Fibroblast of lung (primary cell): ENCODE results near the gene HMGA1. TPM values are rescaled to one million over a fixed set of nuclear protein-coding genes. Genes with fewer than 3 reads are reported as not detected.

Experiments used
- DNase-seq, 2 donors: peaks; one replicate each; pipeline versions ENCODE4 v3.0.0 to v3.0.0-alpha.2; 2010; ENCODE audit warnings: low read depth in 2 of 2
- H2AFZ ChIP-seq: 2 replicates; pipeline ENCODE4 v1.5.1; 2012; ENCODE audit warnings: low read length, control low read depth, inconsistent platforms
- H3K27ac ChIP-seq: 2 replicates; pipeline ENCODE4 v1.5.1; 2011; ENCODE audit warnings: low read length, control low read depth; ENCODE audit not compliant: insufficient read depth
- H3K27me3 ChIP-seq: 2 replicates; pipeline ENCODE4 v1.5.1; 2011; ENCODE audit warnings: mild to moderate bottlenecking, low read length; ENCODE audit not compliant: control insufficient read depth, insufficient read depth
- H3K36me3 ChIP-seq: 2 replicates; pipeline ENCODE4 v1.5.1; 2011; ENCODE audit warnings: low read length; ENCODE audit not compliant: control insufficient read depth, insufficient read depth
- H3K4me1 ChIP-seq: 2 replicates; pipeline ENCODE4 v1.5.1; 2011; ENCODE audit warnings: low read length; ENCODE audit not compliant: control insufficient read depth, insufficient read depth; ENCODE audit errors: extremely low read depth
- H3K4me2 ChIP-seq: 2 replicates; pipeline ENCODE4 v1.5.1; 2011; ENCODE audit warnings: low read length, control low read depth; ENCODE audit not compliant: insufficient read depth; ENCODE audit errors: extremely low read depth
- H3K4me3 ChIP-seq, 4 experiments: fragments of 200-600 bp in 1 of 4; sonication (generic) in 1 of 4; replicated peaks in 1 of 4; 2 replicates each; pipeline ENCODE4 v1.5.1; 2011 to 2016; ENCODE audit warnings: low read length in 4 of 4, low read depth in 3 of 4, mild to moderate bottlenecking in 3 of 4, control low read depth in 2 of 4, inconsistent platforms in 1 of 4, mixed read lengths in 1 of 4; ENCODE audit not compliant: insufficient read depth in 1 of 4; ENCODE audit errors: control extremely low read depth in 1 of 4
- H3K79me2 ChIP-seq: 2 replicates; pipeline ENCODE4 v1.5.1; 2012; ENCODE audit warnings: mild to moderate bottlenecking, low read length, inconsistent platforms; ENCODE audit not compliant: control insufficient read depth, insufficient read depth
- H3K9ac ChIP-seq: 2 replicates; pipeline ENCODE4 v1.5.1; 2011; ENCODE audit warnings: mild to moderate bottlenecking, low read length, control low read depth; ENCODE audit not compliant: insufficient read depth
- H3K9me3 ChIP-seq: 2 replicates; pipeline ENCODE4 v1.5.1; 2012; ENCODE audit warnings: low read depth, low read length; ENCODE audit not compliant: control insufficient read depth, insufficient read depth
- H4K20me1 ChIP-seq: 2 replicates; pipeline ENCODE4 v1.5.1; 2011; ENCODE audit warnings: low read length; ENCODE audit not compliant: control insufficient read depth, insufficient read depth; ENCODE audit errors: extremely low read depth
- EZH2 ChIP-seq: IDR thresholded peaks from 2 replicates; pipeline ENCODE4 v1.5.1; 2012; ENCODE audit warnings: low read length, control low read depth, mild to moderate bottlenecking; ENCODE audit errors: missing control alignments
- polyA plus RNA-seq, 2 donors: library from polyadenylated mRNA; depleted of rRNA in 1 of 2; stranded (reverse) in 1 of 2; unstranded in 1 of 2; fragments of >200 nt; gene quantifications; 2 replicates each; pipeline ENCODE4 v1.2.1, GENCODE V29; 2011 to 2012; ENCODE audit warnings: missing spikeins in 1 of 2
- total RNA-seq: library from RNA; depleted of rRNA; stranded (reverse); fragments of >200 nt; gene quantifications from 2 replicates; pipeline ENCODE4 v1.2.1, GENCODE V29; 2014
- TF ChIP-seq, protein P1 (sequence below), 2 donors: IDR thresholded peaks in 1 of 2; conservative IDR thresholded peaks in 1 of 2; 1 replicate in 1 of 2; 2 replicates in 1 of 2; pipeline ENCODE4 v1.5.1; 2011 to 2012; ENCODE audit warnings: low read length in 2 of 2, control low read depth in 1 of 2, inconsistent platforms in 1 of 2, low read depth in 1 of 2, mild to moderate bottlenecking in 1 of 2

Gene HMGA1
- total and polyA plus RNA-seq, 2 donors (not counting 1 experiment from before 2014, with no cell fraction given) = 29.6 to 121 TPM

DNA sequence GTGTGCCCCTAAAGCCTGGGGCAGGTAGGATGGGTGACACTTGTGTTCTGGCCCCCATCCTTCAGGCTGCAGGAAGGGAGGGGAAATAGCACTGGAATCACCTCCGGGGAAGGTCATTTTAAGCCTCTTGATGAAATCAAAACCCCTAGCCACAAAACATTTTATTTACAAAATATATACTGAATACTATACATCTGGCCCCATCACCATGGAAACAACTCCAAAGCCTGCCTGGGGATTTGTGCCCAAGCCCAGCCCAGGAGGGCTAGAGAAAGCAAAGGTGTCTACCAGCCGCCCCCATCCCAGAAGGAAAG is 9.5 kb downstream of the HMGA1 start:
- Histone ChIP-seq H3K9me3 (no peaks in the 10 kb centered on the region), H3K4me1 (peaks cover 32% of the 10 kb centered on the region), H3K36me3 (peaks cover 12% of the 10 kb centered on the region), H4K20me1 (no peaks in the 10 kb centered on the region), H3K27me3 (no peaks in the 10 kb centered on the region), H3K27ac (peak overlapping the region; percentile 49), H2AFZ (no peak overlapping the region), H3K9ac (no peak overlapping the region), H3K79me2 (peaks cover 18% of the 10 kb centered on the region), H3K4me2 (no peak overlapping the region), H3K4me3 (no peak overlapping the region)
- TF ChIP-seq, protein P1, sequence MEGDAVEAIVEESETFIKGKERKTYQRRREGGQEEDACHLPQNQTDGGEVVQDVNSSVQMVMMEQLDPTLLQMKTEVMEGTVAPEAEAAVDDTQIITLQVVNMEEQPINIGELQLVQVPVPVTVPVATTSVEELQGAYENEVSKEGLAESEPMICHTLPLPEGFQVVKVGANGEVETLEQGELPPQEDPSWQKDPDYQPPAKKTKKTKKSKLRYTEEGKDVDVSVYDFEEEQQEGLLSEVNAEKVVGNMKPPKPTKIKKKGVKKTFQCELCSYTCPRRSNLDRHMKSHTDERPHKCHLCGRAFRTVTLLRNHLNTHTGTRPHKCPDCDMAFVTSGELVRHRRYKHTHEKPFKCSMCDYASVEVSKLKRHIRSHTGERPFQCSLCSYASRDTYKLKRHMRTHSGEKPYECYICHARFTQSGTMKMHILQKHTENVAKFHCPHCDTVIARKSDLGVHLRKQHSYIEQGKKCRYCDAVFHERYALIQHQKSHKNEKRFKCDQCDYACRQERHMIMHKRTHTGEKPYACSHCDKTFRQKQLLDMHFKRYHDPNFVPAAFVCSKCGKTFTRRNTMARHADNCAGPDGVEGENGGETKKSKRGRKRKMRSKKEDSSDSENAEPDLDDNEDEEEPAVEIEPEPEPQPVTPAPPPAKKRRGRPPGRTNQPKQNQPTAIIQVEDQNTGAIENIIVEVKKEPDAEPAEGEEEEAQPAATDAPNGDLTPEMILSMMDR (conservative IDR thresholded peaks at IDR 0.05 in 1 of 2, IDR thresholded peaks at IDR 0.05 in 1 of 2; ENCODE audit: low read depth in 1 of 2, low read length in 2 of 2) = no peak
- no peak for TF ChIP-seq EZH2
- no peak for DNase-seq

DNA sequence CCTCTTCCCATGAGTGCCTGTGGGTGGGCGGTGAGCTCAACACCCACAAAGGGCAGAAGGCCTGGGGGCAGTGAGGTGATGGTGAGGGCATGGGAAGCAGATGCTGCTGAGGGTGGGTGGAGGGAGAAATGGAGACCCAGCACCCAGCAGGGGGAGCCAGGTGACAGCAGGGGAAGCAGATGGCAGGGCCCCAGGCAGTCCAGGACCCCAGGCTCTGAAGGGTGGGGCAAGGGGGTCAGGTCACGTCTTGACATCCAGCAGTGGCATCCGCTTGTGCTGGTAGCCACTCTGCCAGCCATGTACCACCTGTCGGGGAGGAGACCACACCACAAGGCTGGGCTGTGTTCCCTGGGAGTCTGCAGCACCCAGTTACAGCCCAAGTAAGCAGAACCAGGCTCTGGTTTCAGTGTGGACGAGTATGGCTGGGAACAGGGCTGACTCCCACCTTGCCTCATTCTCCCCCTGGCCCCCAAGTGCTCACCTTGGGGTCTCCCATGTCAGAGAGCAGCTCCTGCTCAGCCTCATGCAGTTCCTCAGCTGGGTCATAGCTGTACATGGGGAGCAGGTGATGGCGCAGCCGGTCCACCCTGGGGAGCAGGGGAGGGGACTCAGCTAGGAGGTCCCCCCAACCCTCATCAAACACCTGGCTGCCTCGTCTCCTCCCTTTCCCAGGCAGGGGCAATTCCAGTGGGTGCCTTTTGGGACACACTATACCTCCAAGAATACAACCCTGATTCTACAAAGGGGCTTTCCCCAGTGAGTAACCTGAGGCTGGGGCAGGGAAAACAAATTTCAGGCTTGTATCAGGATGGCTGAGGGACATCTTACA is 10.1 kb downstream of the HMGA1 start:
- H3K9me3 ChIP-seq = no peaks in the 10 kb centered on the region
- DNase-seq = no peak
- H3K4me1 ChIP-seq = peaks cover 31% of the 10 kb centered on the region
- peak overlapping the region; percentile 49 for H3K27ac ChIP-seq
- peaks cover 13% of the 10 kb centered on the region for H3K79me2 ChIP-seq
- TF ChIP-seq EZH2 = no peak
- TF ChIP-seq, protein P1 (conservative IDR thresholded peaks at IDR 0.05 in 1 of 2, IDR thresholded peaks at IDR 0.05 in 1 of 2; ENCODE audit: low read depth in 1 of 2, low read length in 2 of 2) = peak; percentile 41 to 51
- H3K27me3 ChIP-seq = no peaks in the 10 kb centered on the region
- H3K4me2 ChIP-seq = peak overlapping the region; percentile 27
- no peak overlapping the region for H2AFZ ChIP-seq
- no peak overlapping the region for H3K4me3 ChIP-seq
- no peak overlapping the region for H3K9ac ChIP-seq
- H3K36me3 ChIP-seq = peaks cover 12% of the 10 kb centered on the region
- no peaks in the 10 kb centered on the region for H4K20me1 ChIP-seq

DNA sequence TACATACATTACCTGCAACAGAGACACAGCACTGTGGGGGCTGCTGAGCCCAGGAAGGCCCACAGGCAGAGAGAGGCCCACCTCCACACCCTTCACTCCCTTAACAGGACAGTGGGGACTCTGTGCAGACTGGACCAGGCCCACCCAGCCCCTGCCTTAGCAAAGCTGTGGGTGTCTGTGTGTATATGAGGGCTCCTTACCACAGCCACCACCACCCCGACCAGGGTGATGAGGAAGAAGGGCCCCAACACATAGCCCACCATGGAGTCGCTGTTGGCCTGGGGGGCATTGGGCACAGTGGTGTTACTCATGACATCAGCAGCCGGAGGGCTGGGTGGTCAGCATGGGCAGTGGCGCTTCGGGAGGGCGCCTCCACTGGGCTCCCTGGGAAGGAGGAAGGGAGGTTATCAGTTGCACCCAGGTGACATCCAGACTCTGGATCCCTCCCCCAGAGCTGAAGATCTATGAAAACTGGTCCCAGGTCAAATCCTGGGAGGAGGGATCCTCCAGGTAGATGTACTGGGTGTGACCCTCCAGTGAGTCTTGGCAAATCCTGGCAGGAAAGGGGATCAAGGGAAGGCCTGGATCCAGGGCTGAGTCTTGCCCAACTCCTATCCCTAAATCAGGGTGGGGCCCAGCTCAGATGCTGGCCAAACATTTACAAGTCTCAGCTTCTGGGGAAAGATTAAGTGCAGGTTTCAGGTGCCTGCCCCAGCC is 11.0 kb downstream of the HMGA1 start:
- H3K79me2 ChIP-seq = peaks cover 13% of the 10 kb centered on the region
- peak overlapping the region; percentile 42 to 84 (median 66) for H3K4me3 ChIP-seq
- DNase-seq = no peak
- no peak overlapping the region for H3K9ac ChIP-seq
- H3K27me3 ChIP-seq = no peaks in the 10 kb centered on the region
- H3K36me3 ChIP-seq = peaks cover 6% of the 10 kb centered on the region
- H3K4me2 ChIP-seq = peak overlapping the region; percentile 97
- H3K27ac ChIP-seq = peak overlapping the region; percentile 71
- H3K9me3 ChIP-seq = no peaks in the 10 kb centered on the region
- H3K4me1 ChIP-seq = peaks cover 26% of the 10 kb centered on the region
- H4K20me1 ChIP-seq = no peaks in the 10 kb centered on the region
- TF ChIP-seq EZH2 = no peak
- TF ChIP-seq, protein P1 (conservative IDR thresholded peaks at IDR 0.05 in 1 of 2, IDR thresholded peaks at IDR 0.05 in 1 of 2; ENCODE audit: low read depth in 1 of 2, low read length in 2 of 2) = no peak
- H2AFZ ChIP-seq = no peak overlapping the region
